ENCODE data around the gene ADAMTS16.

DNA sequence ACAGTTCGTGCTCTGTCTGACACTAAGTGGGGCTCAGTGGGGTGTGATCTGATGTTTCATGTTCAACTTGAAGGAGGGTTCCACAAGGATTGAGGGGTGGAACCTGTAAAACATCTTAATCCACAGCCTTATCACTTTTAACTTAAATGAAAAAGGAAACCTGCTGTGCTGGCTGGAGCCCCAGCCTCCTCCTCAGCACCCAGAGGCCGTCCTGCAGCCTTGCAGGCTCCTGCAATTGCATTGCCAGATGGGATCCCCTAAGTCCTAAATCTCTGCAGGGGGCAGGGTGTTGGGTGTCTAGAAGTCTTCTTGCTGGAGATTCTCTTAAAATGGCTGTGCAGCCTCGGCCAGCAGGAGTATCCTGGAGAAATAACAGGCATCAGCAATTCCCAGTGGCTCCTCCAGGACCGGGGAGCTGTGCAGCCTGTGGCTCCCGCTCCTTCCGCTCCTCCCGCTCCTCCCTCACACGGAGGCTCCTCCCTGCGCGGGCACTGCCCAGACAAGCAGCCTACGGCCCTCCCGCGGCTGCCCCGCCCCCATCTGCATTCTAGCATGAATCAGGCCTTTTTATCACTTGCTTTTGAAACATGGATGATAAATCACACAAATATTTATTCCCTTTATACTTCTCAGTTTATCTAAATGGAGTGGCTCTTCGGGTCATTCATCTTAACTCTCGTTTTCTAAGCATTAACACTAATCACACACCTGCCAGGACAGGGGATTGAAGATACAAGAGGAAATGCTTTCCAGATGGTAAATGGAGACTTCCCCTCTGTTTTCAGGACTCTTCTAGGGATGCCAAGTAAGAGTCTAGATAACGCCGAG lies 131.0 kb downstream of the ADAMTS16 start:
- TF ChIP-seq CTCF (IDR thresholded peaks at IDR 0.05), result no peak
- no peak for TF ChIP-seq POLR2A (IDR thresholded peaks at IDR 0.05)
